Hematopoietic multipotent progenitor cell treated with erythropoietin and hydrocortisone succinate and interleukin-3 and kit ligand, for 8 days (in vitro differentiated cells): Measurements from ENCODE around the gene LRMDA.

Experiments used
- DNase-seq: peaks from one replicate; pipeline ENCODE4 v3.0.0-alpha.2; 2015

LRMDA gene

DNA sequence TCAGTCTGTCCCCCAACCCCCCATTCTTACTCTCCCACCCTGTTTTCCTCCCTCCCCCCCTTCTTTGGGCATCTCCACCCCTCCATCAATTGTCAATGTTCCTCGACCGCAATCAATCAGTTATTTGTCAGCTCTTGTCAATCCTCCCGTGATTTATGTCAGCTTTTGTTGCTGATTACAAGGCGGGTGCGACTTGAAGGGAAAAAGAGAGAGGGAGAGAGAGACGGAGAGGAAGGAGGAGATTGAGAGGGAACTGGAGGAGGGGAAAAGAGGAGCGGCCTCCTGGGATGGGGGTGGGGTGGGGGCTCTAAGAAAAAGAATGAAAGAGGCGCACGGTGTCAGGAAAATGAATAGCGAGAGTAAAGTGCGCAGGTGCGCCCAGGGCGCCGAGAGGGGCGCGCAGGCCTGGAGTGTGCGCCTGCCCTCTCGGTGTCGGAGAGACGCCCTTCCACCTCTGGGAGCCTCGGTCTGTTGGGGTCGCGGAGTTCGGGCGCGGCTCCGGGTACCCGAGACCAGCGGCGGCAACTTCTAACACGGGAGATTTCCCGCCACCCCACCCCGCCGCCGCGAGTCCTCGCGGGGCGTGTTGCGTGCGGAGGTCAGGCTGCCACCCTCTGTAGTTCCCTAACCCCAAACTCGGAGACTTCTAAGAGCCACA lies 28.8 kb upstream of the LRMDA start:
- peak; percentile 14 for DNase-seq

- no peak for DNase-seq
Observed at GRCh38 chr10:75403144-75403938, 28.1 kb upstream of the LRMDA start.

DNA sequence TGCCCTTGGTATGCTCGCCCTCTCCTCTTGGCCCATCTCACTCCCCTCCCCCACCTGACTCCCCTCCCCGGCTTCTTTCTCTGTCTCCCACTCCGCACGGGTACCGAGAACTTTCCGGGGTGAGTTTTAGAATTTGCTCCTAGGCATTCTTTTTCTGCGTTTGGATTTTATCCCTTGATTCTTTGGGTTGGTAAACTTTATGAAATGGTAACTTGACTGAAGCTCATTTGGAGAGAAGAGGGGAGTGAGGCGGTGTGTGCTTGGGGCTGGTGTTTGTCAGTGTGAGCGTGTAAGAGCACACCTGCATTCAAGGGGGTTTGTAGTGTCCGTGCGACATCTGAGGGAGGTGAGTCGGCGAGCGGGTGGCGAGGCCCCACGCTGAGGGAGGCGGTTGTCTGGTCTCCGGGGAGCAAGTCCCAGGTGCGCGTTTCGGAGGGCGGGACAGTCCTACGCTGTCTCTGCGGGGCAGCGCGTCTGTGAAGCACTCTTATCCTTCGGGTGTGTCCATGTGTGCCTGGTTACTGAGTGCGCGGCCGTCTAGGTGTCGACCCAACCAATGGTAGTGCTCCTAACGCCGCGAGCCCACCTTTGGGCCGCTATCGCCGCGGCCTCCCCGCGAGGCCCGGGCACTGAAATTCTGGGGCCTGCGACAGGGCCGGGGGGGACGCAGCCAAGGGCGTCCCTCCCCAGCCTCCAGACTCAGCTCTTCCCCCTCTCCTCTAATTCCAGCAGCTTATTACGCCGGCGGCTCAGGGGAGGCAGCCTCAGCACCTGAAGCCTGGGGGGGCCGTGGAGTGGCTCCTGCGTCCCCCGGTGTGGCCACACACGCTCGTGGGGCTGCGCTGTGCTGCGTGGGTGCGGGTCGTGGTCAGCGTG lies 27.2 kb upstream of the LRMDA start:
- DNase-seq = no peak

DNA sequence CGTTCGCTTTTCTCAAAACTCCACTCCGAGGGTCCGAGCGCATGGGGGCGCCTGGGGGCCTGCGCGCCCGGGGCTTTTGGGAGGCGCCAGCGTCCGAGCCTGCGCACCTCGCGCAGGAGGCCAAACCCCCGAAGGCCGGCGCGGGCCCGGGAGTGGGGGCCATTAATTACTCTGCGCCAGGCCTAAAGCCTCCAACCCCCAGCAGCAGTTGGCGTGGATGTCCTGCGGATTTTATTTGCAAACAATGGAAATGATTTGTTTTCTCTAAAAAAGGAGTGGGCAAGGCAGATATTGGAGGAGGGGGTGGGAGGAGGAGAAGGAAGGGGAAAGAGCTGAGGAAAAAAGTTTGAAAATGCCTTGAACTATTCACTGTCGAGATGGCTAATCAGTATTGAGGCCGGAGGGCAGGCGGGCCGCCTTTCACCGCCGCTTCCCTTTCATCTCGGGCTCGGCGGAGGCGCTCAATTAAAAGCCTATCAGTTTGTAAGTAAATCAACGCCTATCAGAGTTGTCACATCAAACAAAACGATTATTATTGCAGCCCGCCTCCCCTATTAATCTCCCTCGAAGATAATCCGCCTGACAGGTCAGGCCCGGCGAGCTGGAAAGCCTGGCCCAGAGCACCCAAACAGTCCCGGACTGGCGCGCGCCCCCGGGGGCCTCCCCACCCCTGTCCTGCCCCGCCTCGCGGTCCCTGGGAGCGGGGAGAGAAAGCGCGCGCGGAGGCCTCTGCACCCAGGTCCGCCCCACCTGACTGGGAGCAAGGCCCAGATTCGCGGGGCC lies 26.4 kb upstream of the LRMDA start:
- no peak for DNase-seq

DNA sequence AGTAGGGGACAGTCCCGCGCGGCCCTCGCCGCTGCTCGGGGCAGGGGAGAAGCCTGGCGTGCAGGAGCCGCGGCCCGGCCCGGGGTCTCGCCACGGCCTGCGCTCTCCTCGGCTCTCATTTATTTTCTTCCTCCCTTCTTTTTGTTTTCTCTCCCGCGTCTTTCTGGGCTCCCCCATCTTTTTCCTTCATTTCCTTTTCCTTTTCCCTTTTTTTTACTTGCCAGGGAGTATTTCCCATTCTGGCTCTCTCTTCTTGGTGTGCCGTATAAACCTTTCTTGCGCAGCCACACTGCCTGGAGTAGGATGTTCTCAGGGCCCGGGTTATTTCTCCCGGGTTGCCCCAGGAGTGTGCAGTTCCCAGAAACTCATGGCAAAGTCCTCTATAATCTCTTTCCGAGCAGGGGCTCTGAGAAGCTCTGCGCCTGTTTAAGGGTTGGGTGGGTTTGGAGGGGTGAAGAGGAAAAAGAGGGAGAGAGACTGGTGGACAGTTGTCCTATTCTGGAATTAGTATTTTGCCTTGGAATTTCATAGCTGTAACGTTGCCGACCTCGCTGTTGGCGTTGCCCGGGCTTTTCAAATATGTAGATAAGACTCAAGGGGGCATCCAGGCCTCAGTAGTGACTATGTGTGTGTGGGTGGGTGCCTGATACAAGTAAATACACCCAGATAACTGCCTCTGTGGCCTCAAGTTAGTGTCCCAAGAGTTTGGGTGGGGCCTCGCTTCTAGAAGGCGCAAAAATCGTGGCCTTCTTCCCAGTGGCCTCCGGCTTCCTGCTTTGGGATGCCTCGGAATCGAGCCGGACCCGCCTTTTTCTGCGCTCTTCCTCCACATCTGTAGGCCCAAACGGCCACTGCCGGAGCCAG lies 25.6 kb upstream of the LRMDA start:
- no peak for DNase-seq

DNA sequence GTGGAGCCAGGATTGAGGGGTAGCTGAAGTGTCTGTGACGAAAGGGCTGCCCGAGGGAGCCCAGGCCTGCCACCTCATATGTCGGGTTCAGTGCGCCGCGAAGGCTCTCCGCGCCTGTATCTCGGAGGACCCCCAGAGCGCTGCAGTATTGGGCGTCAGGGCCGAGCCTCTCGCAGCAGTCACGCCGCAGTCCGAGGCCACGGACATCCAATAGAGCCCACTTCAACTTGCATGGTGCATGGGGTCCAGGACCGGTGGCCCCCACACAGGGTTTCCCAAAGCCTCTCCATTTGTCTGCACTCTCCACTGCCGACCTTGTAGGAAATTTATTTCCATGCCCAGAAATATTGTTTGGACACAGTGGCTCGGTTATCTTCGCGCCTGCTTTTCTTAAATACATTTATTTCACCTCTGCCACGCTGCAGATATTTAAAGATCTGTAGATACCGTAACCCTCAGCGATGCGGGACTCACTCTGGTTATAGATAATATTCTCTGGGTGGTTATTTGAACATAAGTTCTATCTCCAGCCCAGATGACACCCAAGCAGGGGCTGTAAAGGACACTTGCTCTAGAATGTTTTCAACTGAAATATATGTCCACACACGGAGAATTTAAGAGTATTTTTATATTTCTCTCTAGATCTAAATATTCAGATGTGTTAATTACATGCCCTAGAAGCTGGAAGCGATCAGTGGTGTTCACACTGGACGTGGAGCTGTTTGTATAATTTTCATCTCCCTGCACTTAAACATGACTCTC lies 24.8 kb upstream of the LRMDA start:
- DNase-seq = no peak

GRCh38 chr10:75407224-75407712 lies 24.2 kb upstream of the LRMDA start:
- no peak for DNase-seq

- no peak for DNase-seq
Observed at GRCh38 chr10:75407713-75408508, 23.5 kb upstream of the LRMDA start.

- no peak for DNase-seq
Observed at GRCh38 chr10:75408509-75408875, 22.9 kb upstream of the LRMDA start.

GRCh38 chr10:75408911-75409885 lies 22.2 kb upstream of the LRMDA start:
- no peak for DNase-seq

DNA sequence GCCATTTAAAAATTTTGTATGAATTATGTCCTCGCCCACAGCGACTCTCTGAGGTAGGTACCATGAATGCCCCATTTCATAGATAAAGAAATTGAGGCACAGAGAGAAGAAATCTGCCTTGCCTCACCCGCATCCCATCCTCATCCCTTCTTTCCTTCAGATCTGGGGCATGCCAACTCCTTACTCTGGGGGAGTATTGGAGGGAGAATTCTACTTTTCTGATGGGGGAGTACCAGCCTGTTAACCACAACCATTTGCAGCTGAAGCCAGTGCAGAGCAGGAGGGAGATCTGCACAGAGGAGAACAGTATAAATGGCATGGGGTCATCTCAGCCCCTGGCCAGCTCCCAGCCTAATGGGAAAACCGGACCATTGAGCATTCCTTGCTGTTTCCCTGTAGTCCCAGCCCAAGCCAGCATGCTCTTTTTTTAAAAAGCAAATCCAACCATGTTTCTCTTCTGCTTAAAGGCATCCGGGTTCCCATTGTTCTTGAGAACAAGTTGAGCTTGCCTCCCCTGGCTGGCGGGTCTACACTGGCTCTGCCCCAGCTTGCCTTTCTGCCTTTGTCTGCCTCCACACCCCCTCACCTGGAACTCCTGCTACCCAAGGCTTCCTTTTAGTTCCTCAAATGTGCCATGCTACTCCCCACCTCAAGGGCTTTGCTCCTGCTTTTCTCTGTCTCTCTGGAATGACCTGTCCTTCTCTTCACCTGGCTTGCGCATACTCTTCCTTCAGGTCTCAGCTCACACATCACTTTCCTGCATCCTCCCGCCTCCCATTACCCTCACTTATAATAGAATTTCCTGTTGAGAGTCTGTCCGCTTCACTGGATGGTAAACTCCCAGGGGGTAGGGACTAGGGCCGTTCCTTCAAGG lies 21.1 kb upstream of the LRMDA start:
- no peak for DNase-seq

GRCh38 chr10:75414527-75414926 lies 16.9 kb upstream of the LRMDA start:
- no peak for DNase-seq

- DNase-seq = no peak
Observed at GRCh38 chr10:75417522-75417927, 13.9 kb upstream of the LRMDA start.

GRCh38 chr10:75418293-75418692 lies 13.1 kb upstream of the LRMDA start:
- no peak for DNase-seq

DNA sequence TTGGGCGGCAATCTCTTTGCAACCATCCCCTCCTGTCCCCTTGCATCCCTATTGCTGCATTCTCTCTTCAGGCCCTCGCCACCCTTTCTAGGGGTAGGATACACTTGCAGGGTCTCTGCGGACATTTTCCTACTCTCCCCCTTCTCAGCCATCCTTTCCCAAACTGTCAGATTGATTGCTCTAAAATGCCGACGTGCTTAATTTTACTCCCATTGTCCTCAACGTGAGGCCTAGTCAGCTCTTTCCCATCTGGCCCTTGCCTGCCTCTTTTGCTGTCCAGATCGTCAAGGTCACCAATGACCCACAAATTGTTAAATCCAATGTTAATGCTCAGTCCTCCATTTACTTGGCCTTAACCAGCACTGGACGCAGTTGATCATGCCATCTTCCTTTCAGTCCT lies 12.7 kb upstream of the LRMDA start:
- no peak for DNase-seq

DNA sequence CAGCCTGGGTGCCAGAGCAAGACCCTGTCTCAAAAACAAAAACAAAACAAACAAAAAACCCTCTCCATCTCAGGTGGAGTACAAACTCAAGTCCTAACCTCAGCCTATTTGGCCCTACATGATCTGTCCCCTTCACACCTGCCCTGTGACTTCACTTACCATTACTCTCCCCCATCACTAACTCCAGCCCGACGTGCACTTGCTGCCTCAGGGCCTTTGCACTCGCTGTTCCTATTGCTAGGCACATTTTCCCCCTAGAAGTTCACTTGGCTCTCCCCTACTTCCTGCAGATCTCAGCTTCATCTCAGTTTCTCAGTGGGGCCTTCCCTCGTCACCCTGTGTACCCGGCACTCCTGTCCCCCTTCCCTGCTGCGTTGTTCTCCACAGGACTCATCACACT lies 8.5 kb upstream of the LRMDA start:
- no peak for DNase-seq

DNA sequence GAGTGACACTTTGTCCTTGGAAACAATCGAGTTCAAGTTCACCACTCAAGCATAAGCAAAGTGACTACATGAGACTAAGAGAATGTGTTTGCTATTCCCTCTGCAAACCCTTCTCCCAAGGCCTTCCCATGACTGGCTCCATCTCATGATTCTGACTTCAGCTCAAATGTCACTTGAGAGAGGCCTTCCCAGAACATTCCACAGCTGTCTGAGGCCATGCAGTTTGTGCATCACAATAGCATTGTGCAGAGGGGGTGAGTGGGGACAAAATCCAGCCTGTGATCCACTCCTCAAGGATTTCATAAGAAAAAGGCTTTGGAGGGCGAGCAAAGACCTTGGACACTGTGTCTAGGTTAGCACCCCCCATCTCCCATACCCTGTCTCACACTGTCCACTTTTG lies 6.9 kb upstream of the LRMDA start:
- no peak for DNase-seq
